Brain pericyte (primary cell): ENCODE data around the gene TMEM132C.
"Not testable (repeated sequence)": the region's sequence is repeated elsewhere in the genome, so short reads cannot be mapped to it uniquely, and the experiment has no call there.

Source experiments
- DNase-seq: peaks from one replicate; pipeline ENCODE4 v3.0.0-alpha.2; 2012; ENCODE audit warnings: low read depth, low spot score

Gene TMEM132C

GRCh38 chr12:128474916-128475315, 207.9 kb downstream of the TMEM132C start:
- DNase-seq = no peak

GRCh38 chr12:128476266-128476665, 209.3 kb downstream of the TMEM132C start:
- DNase-seq = no peak

DNA sequence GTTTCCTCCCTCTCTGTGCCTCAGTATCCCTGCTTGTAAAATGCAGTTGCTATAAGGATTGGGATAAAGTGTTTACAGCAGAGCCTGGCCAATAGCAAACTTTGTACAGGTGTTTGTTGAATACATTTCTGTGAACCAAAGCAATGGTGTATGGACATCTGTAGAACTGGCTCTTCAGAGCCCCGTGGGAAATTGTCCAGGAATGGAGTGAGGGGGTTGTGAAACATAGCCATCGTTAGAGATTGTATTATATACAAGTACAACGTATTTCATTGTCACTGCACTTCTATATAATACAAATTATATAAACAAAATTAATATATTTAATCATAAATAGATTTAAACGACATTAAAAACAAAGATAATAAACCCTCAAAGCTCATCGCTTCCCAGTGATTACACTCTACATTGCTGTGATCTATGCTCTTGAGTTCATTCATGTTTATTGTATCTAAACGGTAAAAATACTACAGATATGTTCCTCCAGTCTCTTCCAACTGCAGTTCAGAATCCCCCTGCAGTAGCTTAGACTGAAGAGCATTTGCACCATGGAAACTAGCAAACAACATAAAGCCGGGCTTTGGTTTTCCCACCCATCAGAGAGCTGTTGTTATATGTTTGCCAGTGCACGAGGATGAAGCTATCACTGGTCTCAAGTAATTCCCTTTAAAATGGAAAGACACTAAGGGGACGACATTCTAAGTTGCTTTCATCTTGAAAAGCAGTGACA, 216.7 kb downstream of the TMEM132C start:
- DNase-seq = no peak

GRCh38 chr12:128497376-128497775, 230.4 kb downstream of the TMEM132C start:
- DNase-seq = not testable (repeated sequence)

DNA sequence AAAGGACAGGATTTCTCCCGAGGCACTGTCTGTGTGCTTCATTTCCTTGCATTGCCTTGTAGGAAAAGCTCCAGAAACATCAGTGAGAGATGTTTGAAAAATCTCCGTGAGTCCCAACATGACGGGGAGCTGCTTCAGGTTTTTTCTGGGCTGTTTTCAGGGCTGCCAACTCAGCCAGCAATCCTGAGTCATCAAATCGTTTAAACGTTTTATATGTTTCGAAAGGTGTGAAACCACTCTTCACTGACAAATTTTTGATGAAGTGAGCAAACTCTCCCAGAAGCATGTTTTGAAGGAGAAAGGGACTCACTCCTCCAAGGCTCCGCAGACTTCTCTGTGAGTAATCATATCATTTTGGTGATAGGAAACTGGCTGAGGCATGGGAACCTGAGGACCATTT, 240.5 kb downstream of the TMEM132C start:
- DNase-seq = no peak

DNA sequence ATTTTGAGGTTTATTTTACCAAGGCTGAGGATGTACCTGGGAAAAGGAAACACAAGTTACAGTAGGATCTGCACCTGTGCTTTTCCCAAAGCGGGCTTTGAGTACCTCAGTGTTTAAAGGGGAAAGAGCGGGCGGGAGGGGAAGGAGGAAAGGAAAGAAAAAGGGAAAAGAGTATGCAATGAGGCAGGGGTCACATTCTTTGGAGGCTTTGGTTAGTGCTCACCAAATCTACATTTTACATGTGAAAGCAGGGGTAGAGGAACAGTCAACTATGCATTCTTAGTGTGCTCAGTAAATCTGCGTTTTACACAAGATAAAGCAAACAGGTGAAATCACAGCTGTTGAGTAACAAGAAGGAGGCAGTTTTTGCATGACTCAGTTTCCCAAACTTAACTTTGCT, 242.2 kb downstream of the TMEM132C start:
- no peak for DNase-seq

DNA sequence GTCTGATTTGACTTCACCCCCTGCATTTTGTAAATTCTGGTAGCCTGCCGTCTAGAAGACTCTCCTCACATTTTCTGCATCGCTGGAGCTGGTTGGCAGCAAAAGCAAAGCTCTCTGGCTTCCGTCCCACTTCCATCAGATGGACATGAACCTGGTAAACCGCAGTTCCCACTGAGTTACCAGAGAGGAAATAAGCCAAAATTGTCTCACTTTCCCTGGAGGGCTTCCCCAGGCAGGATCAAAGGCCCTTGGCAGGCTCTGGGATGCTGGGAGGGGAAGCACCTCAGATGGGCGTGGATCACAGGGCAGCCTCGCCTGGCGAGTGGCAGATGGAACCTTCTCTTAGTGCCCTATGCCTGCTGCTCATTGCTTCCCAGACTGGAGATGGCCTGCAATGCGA, 243.5 kb downstream of the TMEM132C start:
- no peak for DNase-seq

DNA sequence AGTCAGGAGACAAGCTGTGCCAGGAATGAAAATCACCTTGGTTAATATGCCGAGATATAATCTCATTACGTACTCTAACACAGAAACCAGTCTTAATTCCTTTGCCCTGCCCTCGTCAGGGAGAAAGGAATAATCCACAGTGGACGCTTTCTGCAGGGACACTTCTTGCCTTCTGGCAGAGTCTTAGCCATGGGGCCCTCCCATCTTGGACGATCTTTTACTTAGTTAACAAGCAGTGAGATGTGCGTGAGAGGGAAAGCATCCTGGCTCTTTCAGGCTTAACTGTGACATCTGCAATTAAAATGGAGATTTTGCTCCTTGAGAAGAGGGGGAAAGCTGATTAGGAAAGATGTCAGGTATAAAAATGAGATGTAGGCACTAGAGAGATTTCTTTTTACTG, 246.4 kb downstream of the TMEM132C start:
- DNase-seq = no peak

DNA sequence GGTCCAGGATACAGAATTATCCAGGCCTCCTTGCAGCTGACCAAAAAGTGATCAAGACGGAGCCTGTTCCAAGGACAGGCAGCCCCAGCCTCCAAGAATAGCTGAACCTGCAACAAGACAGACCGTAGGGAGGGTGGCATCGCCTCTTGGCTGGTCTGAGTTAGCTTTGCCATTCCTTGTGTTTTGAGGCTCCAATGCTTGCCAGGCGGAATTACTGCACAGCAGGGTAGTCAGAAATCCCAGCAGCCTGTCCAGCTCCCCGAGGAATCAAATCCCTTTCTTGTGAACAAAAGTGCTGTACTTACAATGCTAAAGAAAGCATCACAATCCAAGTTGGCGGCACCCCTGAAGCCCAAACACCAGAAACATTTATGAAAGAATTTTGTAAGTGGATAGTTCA, 246.9 kb downstream of the TMEM132C start:
- DNase-seq = no peak

DNA sequence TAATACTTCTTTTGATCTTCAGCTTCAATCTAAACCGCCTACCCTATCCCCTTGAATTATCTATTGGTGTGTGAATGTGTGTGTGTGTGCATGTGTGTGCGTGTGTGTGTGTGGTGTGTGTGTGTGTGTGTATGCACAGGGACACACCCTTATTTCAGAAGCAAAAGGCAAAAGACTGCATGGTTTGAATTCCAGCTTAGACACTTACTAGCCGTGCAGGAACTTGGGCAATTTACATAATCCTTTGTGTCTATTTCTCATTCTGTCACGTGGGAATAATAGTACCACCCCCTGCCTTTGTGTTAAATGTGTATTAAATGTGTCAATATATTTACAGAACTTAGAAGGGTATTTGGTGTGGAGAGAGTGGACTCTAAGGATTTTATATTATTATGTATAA, 251.7 kb downstream of the TMEM132C start:
- DNase-seq = no peak

DNA sequence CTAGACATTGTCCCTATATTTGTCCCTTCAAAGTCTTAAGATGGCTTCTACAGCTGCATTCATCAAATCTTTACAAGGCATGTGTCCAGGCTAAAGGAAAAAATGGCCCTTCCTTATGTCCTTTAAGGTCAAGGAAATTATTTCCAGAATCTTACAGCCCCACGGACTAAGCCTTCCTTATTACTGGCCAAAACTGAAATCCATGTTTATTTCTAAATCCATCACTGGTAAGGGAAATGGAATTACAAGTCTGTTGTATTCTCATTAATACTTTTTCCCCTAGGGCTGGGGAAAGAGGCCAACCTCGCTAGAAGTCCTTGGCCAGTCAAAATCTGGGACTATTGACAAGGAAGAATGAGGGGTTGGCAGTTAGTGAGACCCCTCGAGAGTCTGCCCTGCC, 252.5 kb downstream of the TMEM132C start:
- no peak for DNase-seq

- no peak for DNase-seq
Observed at GRCh38 chr12:128521981-128522380, 255.0 kb downstream of the TMEM132C start.

GRCh38 chr12:128524439-128524838, 257.5 kb downstream of the TMEM132C start:
- no peak for DNase-seq

DNA sequence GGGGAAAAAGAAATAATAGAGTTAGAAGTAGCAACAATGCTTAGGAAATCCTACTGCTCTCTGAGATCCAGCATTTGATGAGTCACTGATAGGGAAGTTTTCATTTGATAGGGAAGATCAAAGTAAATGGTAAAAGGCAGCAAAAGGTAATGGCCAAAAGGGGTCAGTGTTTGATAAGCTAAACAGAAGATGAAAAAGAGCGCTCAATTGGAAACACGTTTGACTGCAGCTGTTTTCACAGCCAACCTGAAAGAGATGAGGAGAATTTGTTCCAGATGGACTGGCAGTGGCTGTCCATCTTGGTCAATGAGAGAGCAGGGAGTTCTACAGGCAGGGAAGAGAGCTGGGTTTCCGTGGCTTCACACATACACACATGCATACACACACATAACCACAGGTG, 264.2 kb downstream of the TMEM132C start:
- no peak for DNase-seq

GRCh38 chr12:128534906-128535305, 267.9 kb downstream of the TMEM132C start:
- no peak for DNase-seq

GRCh38 chr12:128536810-128537209, 269.8 kb downstream of the TMEM132C start:
- DNase-seq = no peak

DNA sequence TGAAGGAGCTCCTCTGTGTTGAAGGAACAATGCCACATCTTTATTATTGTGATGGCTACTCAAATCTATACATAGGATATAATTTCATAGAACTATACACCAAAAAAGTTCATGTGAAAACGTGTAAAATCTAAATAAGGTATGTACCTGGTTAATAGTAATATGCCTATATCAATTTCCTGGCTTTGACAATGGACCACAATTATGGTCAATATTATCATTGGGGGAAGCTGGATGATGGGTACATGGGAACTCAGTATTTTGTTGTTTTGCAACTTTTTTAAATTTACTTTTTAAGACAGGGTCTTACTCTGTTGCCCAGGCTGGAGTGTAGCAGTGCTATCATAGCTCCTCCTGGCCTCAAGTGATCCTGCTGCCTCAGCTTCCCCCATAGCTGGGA, 270.7 kb downstream of the TMEM132C start:
- DNase-seq = no peak

DNA sequence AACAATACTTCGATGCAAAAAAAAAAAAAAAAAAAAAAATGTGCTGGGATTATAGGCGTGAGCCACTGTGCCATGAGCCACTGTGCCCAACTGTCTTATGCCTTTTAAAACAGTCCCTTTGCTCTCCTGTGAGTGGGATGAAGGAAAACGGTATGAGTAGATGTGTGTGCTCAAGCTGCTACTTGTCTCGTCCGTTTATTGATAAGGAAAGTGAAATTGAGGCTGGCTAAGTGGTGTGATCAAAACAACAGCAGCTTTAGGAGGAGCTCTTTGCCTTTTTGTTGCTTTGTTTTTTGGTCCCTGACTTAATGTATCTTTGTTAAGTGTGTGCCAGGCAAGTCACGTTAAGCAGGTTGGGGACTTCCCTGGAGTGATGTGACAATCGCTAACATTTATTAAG, 275.9 kb downstream of the TMEM132C start:
- DNase-seq = no peak

DNA sequence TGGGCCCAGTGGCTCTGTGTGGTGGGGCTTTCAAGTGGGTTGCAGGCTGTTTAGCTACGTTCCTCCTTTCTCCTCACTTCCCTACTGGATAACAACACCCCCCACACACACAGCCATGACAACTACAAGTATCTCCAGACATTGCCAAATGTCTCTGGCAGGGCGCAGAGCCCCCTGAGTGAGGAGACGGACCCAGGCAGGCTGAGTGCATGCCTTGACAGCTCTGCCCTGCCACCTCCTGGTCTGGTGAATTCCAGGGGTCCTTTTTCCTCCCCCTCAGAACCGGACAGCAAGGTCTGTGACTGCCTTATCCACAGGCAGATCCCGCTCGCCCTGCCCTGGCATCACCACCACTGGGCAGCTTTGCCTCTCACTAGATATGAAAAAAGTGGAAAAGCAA, 276.5 kb downstream of the TMEM132C start:
- no peak for DNase-seq

- DNase-seq = no peak
Observed at GRCh38 chr12:128543971-128544370, 277.0 kb downstream of the TMEM132C start.

DNA sequence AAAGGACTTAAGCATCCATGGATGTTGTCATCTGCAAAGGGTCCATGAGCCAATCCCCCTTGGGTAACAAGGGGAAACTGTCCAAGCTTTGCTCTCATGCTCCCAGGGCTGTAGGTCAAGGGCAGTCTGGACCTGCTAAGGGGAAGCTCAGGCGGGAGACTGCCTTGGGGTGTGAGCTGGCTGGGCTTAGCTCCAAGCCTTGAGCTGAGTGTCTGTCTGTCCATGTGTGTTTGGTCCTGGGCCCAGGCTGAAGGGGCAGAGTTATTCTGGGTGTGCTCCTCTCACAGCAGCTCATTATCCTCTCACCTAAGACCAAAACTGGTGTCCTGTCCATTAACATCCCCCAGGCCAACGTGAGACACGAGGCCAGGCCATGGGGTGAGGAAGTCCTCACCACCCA, 282.0 kb downstream of the TMEM132C start:
- no peak for DNase-seq

- no peak for DNase-seq
Observed at GRCh38 chr12:128549601-128550218, 282.7 kb downstream of the TMEM132C start.

- no peak for DNase-seq
Observed at GRCh38 chr12:128551266-128551665, 284.3 kb downstream of the TMEM132C start.
